ENCODE results near the gene SPPL2A.
"Not testable (repeated sequence)": the region's sequence is repeated elsewhere in the genome, so short reads cannot be mapped to it uniquely, and the experiment has no call there.

Gene SPPL2A

GRCh38 chr15:50813089-50813488, 47.6 kb upstream of the SPPL2A start:
- H3K9me2 ChIP-seq (replicated peaks; ENCODE audit: insufficient read depth, low read length) = no peaks in the 10 kb centered on the region
- no peaks in the 10 kb centered on the region for H3K9me3 ChIP-seq (replicated peaks; ENCODE audit: insufficient read depth, low read length)
- no peaks in the 10 kb centered on the region for H4K20me1 ChIP-seq (ENCODE audit: insufficient read depth, low read length)
- no peak for TF ChIP-seq EZH2phosphoT487 (IDR thresholded peaks at IDR 0.05; ENCODE audit: low read length)
- no peak for TF ChIP-seq EZH2 (optimal IDR thresholded peaks at IDR 0.05; ENCODE audit: low read depth, low read length)
- no peak for TF ChIP-seq CTCF (IDR thresholded peaks at IDR 0.05; ENCODE audit: low read length)
- H3K4me2 ChIP-seq (ENCODE audit: low read depth, low read length) = no peak overlapping the region
- no peak overlapping the region for H3K27ac ChIP-seq (ENCODE audit: low read length)
- H3F3A ChIP-seq (ENCODE audit: insufficient read depth, low read length) = no peaks in the 10 kb centered on the region
- no peaks in the 10 kb centered on the region for H3K36me3 ChIP-seq (replicated peaks; ENCODE audit: insufficient read depth, low read length)
- no peaks in the 10 kb centered on the region for H3K27me3 ChIP-seq (replicated peaks; ENCODE audit: insufficient read depth, low read length)
- no peak overlapping the region for H3K4me3 ChIP-seq (ENCODE audit: low read length)
- H3K79me2 ChIP-seq (ENCODE audit: low read length) = no peaks in the 10 kb centered on the region
- no peak overlapping the region for H3K9ac ChIP-seq (ENCODE audit: low read length)
- no peak overlapping the region for H2AFZ ChIP-seq (ENCODE audit: low read length)
- no peaks in the 10 kb centered on the region for H3K4me1 ChIP-seq (ENCODE audit: low read length)
- no peak for DNase-seq

- H2AFZ ChIP-seq (ENCODE audit: low read length); H3K4me3 ChIP-seq (ENCODE audit: low read length); H3K4me2 ChIP-seq (ENCODE audit: low read depth, low read length); H3K9me3 ChIP-seq (replicated peaks; ENCODE audit: insufficient read depth, low read length); H3K27ac ChIP-seq (ENCODE audit: low read length); H3K9ac ChIP-seq (ENCODE audit: low read length); H3K9me2 ChIP-seq (replicated peaks; ENCODE audit: insufficient read depth, low read length); H4K20me1 ChIP-seq (ENCODE audit: insufficient read depth, low read length); H3K4me1 ChIP-seq (ENCODE audit: low read length); H3F3A ChIP-seq (ENCODE audit: insufficient read depth, low read length); H3K79me2 ChIP-seq (ENCODE audit: low read length); DNase-seq; H3K36me3 ChIP-seq (replicated peaks; ENCODE audit: insufficient read depth, low read length); H3K27me3 ChIP-seq (replicated peaks; ENCODE audit: insufficient read depth, low read length): not testable (repeated sequence)
Observed at GRCh38 chr15:50812181-50812506, 46.6 kb upstream of the SPPL2A start.

DNA sequence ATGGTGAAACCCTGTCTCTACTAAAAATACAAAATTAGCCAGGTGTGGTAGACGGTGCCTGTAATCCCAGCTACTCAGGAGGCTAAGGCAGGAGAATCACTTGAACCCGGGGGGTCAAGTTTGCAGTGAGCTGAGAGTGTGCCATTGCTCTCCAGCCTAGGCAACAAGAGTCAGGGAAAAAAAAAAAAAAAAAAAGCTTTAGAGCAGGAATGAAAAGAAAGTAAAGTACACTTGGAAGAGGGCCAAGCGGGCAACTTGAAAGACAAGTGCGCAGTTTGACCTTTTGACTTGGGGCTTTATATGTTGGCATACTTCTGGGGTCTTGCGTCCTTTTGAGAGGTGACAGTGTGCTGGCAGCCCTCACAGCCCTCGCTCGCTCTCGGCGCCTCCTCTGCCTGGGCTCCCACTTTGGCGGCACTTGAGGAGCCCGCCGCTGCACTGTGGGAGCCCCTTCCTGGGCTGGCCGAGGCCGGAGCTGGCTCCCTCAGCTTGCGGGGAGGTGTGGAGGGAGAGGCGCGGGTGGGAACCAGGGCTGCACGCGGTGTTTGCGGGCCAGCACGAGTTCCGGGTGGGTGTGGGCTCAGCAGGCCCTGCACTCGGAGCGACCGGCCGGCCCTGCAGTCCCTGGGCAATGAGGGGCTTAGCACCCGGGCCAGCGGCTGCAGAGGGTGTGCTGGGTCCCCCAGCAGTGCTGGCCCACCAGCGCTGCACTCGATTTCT, 46.1 kb upstream of the SPPL2A start:
- H3K9me2 ChIP-seq (replicated peaks; ENCODE audit: insufficient read depth, low read length); H3K9ac ChIP-seq (ENCODE audit: low read length); H3K9me3 ChIP-seq (replicated peaks; ENCODE audit: insufficient read depth, low read length); H3F3A ChIP-seq (ENCODE audit: insufficient read depth, low read length); H3K27me3 ChIP-seq (replicated peaks; ENCODE audit: insufficient read depth, low read length); H3K4me3 ChIP-seq (ENCODE audit: low read length); H3K36me3 ChIP-seq (replicated peaks; ENCODE audit: insufficient read depth, low read length); H4K20me1 ChIP-seq (ENCODE audit: insufficient read depth, low read length); H3K4me1 ChIP-seq (ENCODE audit: low read length); H3K4me2 ChIP-seq (ENCODE audit: low read depth, low read length); H3K27ac ChIP-seq (ENCODE audit: low read length); H2AFZ ChIP-seq (ENCODE audit: low read length); H3K79me2 ChIP-seq (ENCODE audit: low read length); DNase-seq: not testable (repeated sequence)

DNA sequence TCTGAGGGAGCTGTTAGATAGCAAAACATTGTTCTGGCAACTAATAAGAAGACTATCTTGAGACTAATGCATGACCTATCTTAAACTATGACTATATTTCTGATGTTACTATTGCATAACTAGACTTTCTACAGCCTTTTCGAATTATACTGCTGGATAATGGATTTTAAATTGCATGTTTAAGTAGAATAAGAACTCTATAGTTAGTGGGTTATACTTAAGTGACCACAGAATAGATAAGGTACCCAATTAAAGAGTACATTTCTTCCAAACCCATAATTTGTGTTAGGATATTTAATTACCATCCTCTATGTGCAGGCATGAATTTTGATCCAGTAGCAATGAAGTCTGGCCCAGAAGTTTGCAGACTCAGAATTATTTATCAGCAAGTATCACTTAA, 44.6 kb upstream of the SPPL2A start:
- no peak overlapping the region for H3K9ac ChIP-seq (ENCODE audit: low read length)

More for the DNA sequence above, 44.6 kb upstream of the SPPL2A start:
- no peaks in the 10 kb centered on the region for H3K9me3 ChIP-seq (replicated peaks; ENCODE audit: insufficient read depth, low read length)
- no peaks in the 10 kb centered on the region for H3K27me3 ChIP-seq (replicated peaks; ENCODE audit: insufficient read depth, low read length)
- no peaks in the 10 kb centered on the region for H3K9me2 ChIP-seq (replicated peaks; ENCODE audit: insufficient read depth, low read length)
- no peak overlapping the region for H3K4me3 ChIP-seq (ENCODE audit: low read length)
- H3K4me1 ChIP-seq (ENCODE audit: low read length) = no peaks in the 10 kb centered on the region
- no peak overlapping the region for H3K4me2 ChIP-seq (ENCODE audit: low read depth, low read length)
- H3K79me2 ChIP-seq (ENCODE audit: low read length) = no peaks in the 10 kb centered on the region
- H2AFZ ChIP-seq (ENCODE audit: low read length) = no peak overlapping the region
- DNase-seq = no peak
- TF ChIP-seq EZH2phosphoT487 (IDR thresholded peaks at IDR 0.05; ENCODE audit: low read length) (no peak), EZH2 (optimal IDR thresholded peaks at IDR 0.05; ENCODE audit: low read depth, low read length) (no peak), CTCF (IDR thresholded peaks at IDR 0.05; ENCODE audit: low read length) (no peak)
- no peaks in the 10 kb centered on the region for H3F3A ChIP-seq (ENCODE audit: insufficient read depth, low read length)
- no peak overlapping the region for H3K27ac ChIP-seq (ENCODE audit: low read length)
- H3K36me3 ChIP-seq (replicated peaks; ENCODE audit: insufficient read depth, low read length) = no peaks in the 10 kb centered on the region
- no peaks in the 10 kb centered on the region for H4K20me1 ChIP-seq (ENCODE audit: insufficient read depth, low read length)

Data from MM.1S (cell line).